Vagina (tissue), 2 donors: Measurements from ENCODE around the gene ZFPL1.

Source experiments
- POLR2A ChIP-seq, 2 donors: fragments of 450-650 bp; IDR thresholded peaks; one replicate each; pipeline ENCODE4 v1.6.1; 2017; ENCODE audit warnings: antibody characterized with exemption in 2 of 2, mild to moderate bottlenecking in 2 of 2, moderate library complexity in 2 of 2
- TF ChIP-seq, protein P1 (sequence below), 3 experiments: fragments of 450-650 bp in 2 of 3; fragments of 200-600 bp in 1 of 3; sonication (generic) in 1 of 3; IDR thresholded peaks; one replicate each; pipeline ENCODE4 v1.5.1; 2017 to 2019; ENCODE audit warnings: antibody characterized with exemption in 3 of 3, mild to moderate bottlenecking in 2 of 3, moderate library complexity in 2 of 3

DNA sequence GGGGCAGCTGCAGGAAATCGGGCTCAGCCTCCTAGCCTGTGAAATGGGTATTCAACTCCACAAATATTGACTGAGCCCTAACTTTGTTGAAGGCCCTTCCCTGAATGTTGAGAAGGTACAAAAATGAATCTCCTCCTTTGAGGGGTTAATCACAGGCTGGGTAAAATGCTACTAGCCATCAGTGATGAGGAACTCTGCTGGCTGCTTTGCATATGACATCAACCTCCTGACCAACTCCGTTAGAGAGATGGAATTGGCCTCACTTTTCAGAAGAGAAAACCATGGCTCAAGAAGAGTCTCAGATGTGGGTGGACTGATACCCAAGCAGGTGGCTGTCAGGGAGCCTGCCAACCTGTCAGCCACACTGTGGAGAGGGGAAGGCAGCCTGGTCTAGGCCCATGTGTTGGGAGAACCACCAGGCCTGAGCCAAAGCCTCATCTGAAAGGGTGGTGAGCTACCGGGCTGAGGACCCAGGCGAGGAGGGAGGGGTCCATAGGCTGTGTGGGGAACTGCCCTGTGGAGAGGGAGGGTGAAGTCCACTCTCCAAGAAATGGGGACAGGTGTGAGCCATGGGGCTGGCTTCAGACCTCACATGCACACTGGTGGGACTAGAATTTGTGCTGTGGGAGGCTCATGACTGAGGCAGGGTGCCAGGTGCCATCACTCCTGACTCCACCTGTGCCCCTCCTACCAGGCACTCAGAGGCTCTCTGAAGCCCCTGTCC, 12.0 kb upstream of the ZFPL1 start:
- TF ChIP-seq POLR2A (IDR thresholded peaks at IDR 0.05): no peak
- TF ChIP-seq, protein P1, sequence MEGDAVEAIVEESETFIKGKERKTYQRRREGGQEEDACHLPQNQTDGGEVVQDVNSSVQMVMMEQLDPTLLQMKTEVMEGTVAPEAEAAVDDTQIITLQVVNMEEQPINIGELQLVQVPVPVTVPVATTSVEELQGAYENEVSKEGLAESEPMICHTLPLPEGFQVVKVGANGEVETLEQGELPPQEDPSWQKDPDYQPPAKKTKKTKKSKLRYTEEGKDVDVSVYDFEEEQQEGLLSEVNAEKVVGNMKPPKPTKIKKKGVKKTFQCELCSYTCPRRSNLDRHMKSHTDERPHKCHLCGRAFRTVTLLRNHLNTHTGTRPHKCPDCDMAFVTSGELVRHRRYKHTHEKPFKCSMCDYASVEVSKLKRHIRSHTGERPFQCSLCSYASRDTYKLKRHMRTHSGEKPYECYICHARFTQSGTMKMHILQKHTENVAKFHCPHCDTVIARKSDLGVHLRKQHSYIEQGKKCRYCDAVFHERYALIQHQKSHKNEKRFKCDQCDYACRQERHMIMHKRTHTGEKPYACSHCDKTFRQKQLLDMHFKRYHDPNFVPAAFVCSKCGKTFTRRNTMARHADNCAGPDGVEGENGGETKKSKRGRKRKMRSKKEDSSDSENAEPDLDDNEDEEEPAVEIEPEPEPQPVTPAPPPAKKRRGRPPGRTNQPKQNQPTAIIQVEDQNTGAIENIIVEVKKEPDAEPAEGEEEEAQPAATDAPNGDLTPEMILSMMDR (IDR thresholded peaks at IDR 0.05): no peak
